H9 (cell line): Measurements from ENCODE around the gene KCNG2. TPM values are rescaled to one million over a fixed set of nuclear protein-coding genes. Genes with fewer than 3 reads are reported as not detected.

Experiments used
- DNase-seq: peaks from one replicate; pipeline ENCODE4 v3.0.0-alpha.2; 2017
- H2AFZ ChIP-seq: one replicate; pipeline ENCODE4 v1.6.1; 2013; ENCODE audit warnings: mild to moderate bottlenecking, low read length, control low read depth, moderate library complexity
- H2AK5ac ChIP-seq: 2 replicates; pipeline ENCODE4 v1.6.1; 2013; ENCODE audit warnings: low read length, control low read depth, mixed read lengths; ENCODE audit not compliant: insufficient read length
- H2BK120ac ChIP-seq: one replicate; pipeline ENCODE4 v1.6.1; 2013; ENCODE audit warnings: low read depth, mild to moderate bottlenecking, low read length, control low read depth, inconsistent platforms; ENCODE audit not compliant: poor library complexity, severe bottlenecking
- H2BK12ac ChIP-seq: 2 replicates; pipeline ENCODE4 v1.6.1; 2013; ENCODE audit warnings: low read length, control low read depth, mixed read lengths, low read depth; ENCODE audit not compliant: insufficient read length
- H2BK15ac ChIP-seq: 2 replicates; pipeline ENCODE4 v1.6.1; 2013; ENCODE audit warnings: low read depth, low read length, control low read depth
- H2BK20ac ChIP-seq: one replicate; pipeline ENCODE4 v1.6.1; 2013; ENCODE audit warnings: low read depth, mild to moderate bottlenecking, low read length, control low read depth, inconsistent platforms; ENCODE audit not compliant: poor library complexity, severe bottlenecking
- H2BK5ac ChIP-seq: 2 replicates; pipeline ENCODE4 v1.6.1; 2013; ENCODE audit warnings: low read length, control low read depth, mixed read lengths; ENCODE audit not compliant: insufficient read length
- H3K14ac ChIP-seq: 2 replicates; pipeline ENCODE4 v1.6.1; 2013; ENCODE audit warnings: low read length, control low read depth; ENCODE audit not compliant: insufficient read depth
- H3K18ac ChIP-seq: 2 replicates; pipeline ENCODE4 v1.6.1; 2013; ENCODE audit warnings: low read depth, mild to moderate bottlenecking, mixed read lengths, low read length, control low read depth; ENCODE audit not compliant: insufficient read length
- H3K23ac ChIP-seq: 2 replicates; pipeline ENCODE4 v1.6.1; 2013; ENCODE audit warnings: low read length, control low read depth, mixed read lengths, low read depth; ENCODE audit not compliant: insufficient read length
- H3K23me2 ChIP-seq: 2 replicates; pipeline ENCODE4 v1.6.1; 2013; ENCODE audit warnings: low read depth, mild to moderate bottlenecking, mixed read lengths, low read length, control low read depth; ENCODE audit not compliant: insufficient read length, poor library complexity, severe bottlenecking
- H3K27ac ChIP-seq: 2 replicates; pipeline ENCODE4 v1.5.1; 2013; ENCODE audit warnings: low read length, control low read depth, mixed read lengths, low read depth; ENCODE audit not compliant: insufficient read length
- H3K27me3 ChIP-seq: 2 replicates; pipeline ENCODE4 v1.6.1; 2013; ENCODE audit warnings: low read length, control low read depth, inconsistent platforms; ENCODE audit not compliant: insufficient read depth
- H3K4ac ChIP-seq: 2 replicates; pipeline ENCODE4 v1.6.1; 2013; ENCODE audit warnings: low read depth, mild to moderate bottlenecking, control low read depth, inconsistent platforms, low read length, moderate library complexity
- H3K4me1 ChIP-seq: 2 replicates; pipeline ENCODE4 v1.6.1; 2013; ENCODE audit warnings: low read length, control low read depth, inconsistent platforms; ENCODE audit not compliant: insufficient read depth
- H3K4me2 ChIP-seq: 2 replicates; pipeline ENCODE4 v1.6.1; 2013; ENCODE audit warnings: low read length, control low read depth, mixed read lengths; ENCODE audit not compliant: insufficient read length, insufficient read depth
- H3K56ac ChIP-seq: 2 replicates; pipeline ENCODE4 v1.6.1; 2013; ENCODE audit warnings: low read depth, mild to moderate bottlenecking, mixed read lengths, low read length, control low read depth; ENCODE audit not compliant: insufficient read length
- H3K79me1 ChIP-seq: 2 replicates; pipeline ENCODE4 v1.6.1; 2013; ENCODE audit warnings: low read depth, mild to moderate bottlenecking, moderate library complexity, low read length, control low read depth, inconsistent platforms; ENCODE audit not compliant: insufficient read depth, poor library complexity, severe bottlenecking
- H3K79me2 ChIP-seq: 2 replicates; pipeline ENCODE4 v1.6.1; 2013; ENCODE audit warnings: low read length, control low read depth, inconsistent platforms; ENCODE audit not compliant: insufficient read depth
- H3K9ac ChIP-seq: 2 replicates; pipeline ENCODE4 v1.6.1; 2013; ENCODE audit warnings: low read length, control low read depth, mixed read lengths; ENCODE audit not compliant: insufficient read length; ENCODE audit errors: extremely low read depth
- H3K9me3 ChIP-seq: one replicate; pipeline ENCODE4 v1.6.1; 2013; ENCODE audit warnings: low read depth, low read length, inconsistent platforms; ENCODE audit not compliant: control insufficient read depth
- H3T11ph ChIP-seq: one replicate; pipeline ENCODE4 v1.6.1; 2013; ENCODE audit warnings: mild to moderate bottlenecking, low read length, control low read depth, inconsistent platforms
- H4K20me1 ChIP-seq: one replicate; pipeline ENCODE4 v1.6.1; 2013; ENCODE audit not compliant: control insufficient read depth, insufficient read length, insufficient read depth
- H4K5ac ChIP-seq: 2 replicates; pipeline ENCODE4 v1.6.1; 2013; ENCODE audit warnings: low read depth, mild to moderate bottlenecking, mixed read lengths, low read length, control low read depth; ENCODE audit not compliant: insufficient read length
- H4K8ac ChIP-seq: replicated peaks from 2 replicates; pipeline ENCODE4 v1.6.1; 2013; ENCODE audit warnings: low read length, control low read depth, mixed read lengths, low read depth; ENCODE audit not compliant: insufficient read length
- H4K91ac ChIP-seq: 2 replicates; pipeline ENCODE4 v1.6.1; 2013; ENCODE audit warnings: low read depth, mild to moderate bottlenecking, moderate library complexity, mixed read lengths, low read length, control low read depth; ENCODE audit not compliant: insufficient read length
- H3K27ac Mint-ChIP-seq, 3 experiments: 2 replicates in 2 of 3; 3 replicates in 1 of 3; pipeline ENCODE4 v1.8.0; 2020 to 2021; ENCODE audit warnings: mixed read lengths in 3 of 3, mild to moderate bottlenecking in 1 of 3, moderate library complexity in 1 of 3
- H3K27me3 Mint-ChIP-seq: 2 replicates; pipeline ENCODE4 v1.8.0; 2021; ENCODE audit warnings: low read depth, mild to moderate bottlenecking, moderate library complexity, mixed read lengths
- H3K36me3 Mint-ChIP-seq, 3 experiments: 2 replicates in 2 of 3; 3 replicates in 1 of 3; pipeline ENCODE4 v1.8.0; 2020 to 2021; ENCODE audit warnings: low read depth in 3 of 3, mixed read lengths in 3 of 3; ENCODE audit not compliant: insufficient read depth in 1 of 3
- H3K4me1 Mint-ChIP-seq, 2 experiments: 2 replicates each; pipeline ENCODE4 v1.8.0; 2020; ENCODE audit warnings: mixed read lengths in 2 of 2
- H3K4me3 Mint-ChIP-seq, 2 experiments: 2 replicates in 1 of 2; 3 replicates in 1 of 2; pipeline ENCODE4 v1.8.0; 2020 to 2021; ENCODE audit warnings: mild to moderate bottlenecking in 2 of 2, mixed read lengths in 2 of 2, moderate library complexity in 1 of 2
- H3K9me3 Mint-ChIP-seq, 2 experiments: 2 replicates in 1 of 2; 3 replicates in 1 of 2; pipeline ENCODE4 v1.8.0; 2020; ENCODE audit warnings: mild to moderate bottlenecking in 2 of 2, mixed read lengths in 2 of 2, moderate library complexity in 1 of 2
- WGBS: extraction: QIAGEN DNeasy Blood & Tissue Kit; methylation state at CpG from one replicate; pipeline ENCODE4 v1.1.7; 2013; ENCODE audit warnings: missing lambda C conversion rate, low lambda C conversion rate, mixed read lengths; ENCODE audit not compliant: insufficient read length; ENCODE audit errors: extremely low coverage; 5-methylcytosine and 5-hydroxymethylcytosine counted together
- total RNA-seq: library from RNA; stranded (reverse); gene quantifications from 2 replicates; pipeline ENCODE4 v1.2.1, GENCODE V29; 2021
- TF ChIP-seq, protein P1 (sequence below): fragments of 200-600 bp; sonication (generic); conservative IDR thresholded peaks from 3 replicates; pipeline ENCODE4 v1.8.0; 2021; ENCODE audit warnings: antibody characterized with exemption, mild to moderate bottlenecking

The KCNG2 gene
- total RNA-seq, 1 experiment from 2014 or later, result 0.15 TPM

DNA sequence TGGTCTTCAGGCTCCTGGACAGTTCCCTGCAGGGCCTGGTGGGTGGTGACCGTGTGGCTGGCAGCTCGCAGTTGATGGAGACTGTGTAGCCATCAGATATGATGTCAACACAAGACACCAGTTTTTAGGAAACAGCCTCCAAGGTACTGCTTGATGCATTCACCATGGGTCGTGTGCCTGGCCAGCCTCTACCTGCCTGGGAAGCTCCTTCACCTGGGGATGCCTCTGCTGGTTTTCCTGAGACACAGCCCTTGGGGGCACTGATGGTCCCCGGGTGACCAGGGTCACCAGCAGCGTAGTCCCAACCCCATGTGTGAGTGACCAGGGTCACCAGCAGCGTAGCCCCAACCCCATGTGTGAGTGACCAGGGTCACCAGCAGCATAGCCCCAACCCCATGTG lies 33.6 kb upstream of the KCNG2 start:
- Histone ChIP-seq H4K20me1 (no peaks in the 10 kb centered on the region), H3K4ac (no peak overlapping the region), H3K27ac (no peak overlapping the region), H3K4me1 (no peaks in the 10 kb centered on the region), H3T11ph (no peak overlapping the region), H3K23ac (no peak overlapping the region), H3K18ac (no peak overlapping the region), H2AFZ (no peak overlapping the region), H3K4me2 (no peak overlapping the region), H3K9me3 (no peaks in the 10 kb centered on the region), H2BK20ac (no peak overlapping the region), H4K91ac (no peak overlapping the region), H3K79me2 (no peaks in the 10 kb centered on the region), H3K79me1 (no peaks in the 10 kb centered on the region), H2BK5ac (no peak overlapping the region), H2BK120ac (no peak overlapping the region), H3K27me3 (no peaks in the 10 kb centered on the region), H3K23me2 (no peaks in the 10 kb centered on the region), H3K9ac (no peak overlapping the region), H4K8ac (no peak overlapping the region), H2BK15ac (no peak overlapping the region), H2BK12ac (no peak overlapping the region), H2AK5ac (no peak overlapping the region), H3K14ac (no peak overlapping the region), H4K5ac (no peak overlapping the region), H3K56ac (no peak overlapping the region)
- H3K4me3 Mint-ChIP-seq, result no peak overlapping the region
- H3K27me3 Mint-ChIP-seq, result peaks cover 31% of the 10 kb centered on the region
- H3K9me3 Mint-ChIP-seq, result peaks cover 28 to 47% of the 10 kb centered on the region in 2 experiments
- no peak for DNase-seq
- no peak overlapping the region for H3K27ac Mint-ChIP-seq
- WGBS, result no CpG with 5 or more reads among the region's 6 CpGs
- H3K36me3 Mint-ChIP-seq, result peaks cover 0 to 2% (median 2%) of the 10 kb centered on the region in 3 experiments; a peak in 3 of 7 replicates
- H3K4me1 Mint-ChIP-seq, result no peaks in the 10 kb centered on the region
- TF ChIP-seq, protein P1, sequence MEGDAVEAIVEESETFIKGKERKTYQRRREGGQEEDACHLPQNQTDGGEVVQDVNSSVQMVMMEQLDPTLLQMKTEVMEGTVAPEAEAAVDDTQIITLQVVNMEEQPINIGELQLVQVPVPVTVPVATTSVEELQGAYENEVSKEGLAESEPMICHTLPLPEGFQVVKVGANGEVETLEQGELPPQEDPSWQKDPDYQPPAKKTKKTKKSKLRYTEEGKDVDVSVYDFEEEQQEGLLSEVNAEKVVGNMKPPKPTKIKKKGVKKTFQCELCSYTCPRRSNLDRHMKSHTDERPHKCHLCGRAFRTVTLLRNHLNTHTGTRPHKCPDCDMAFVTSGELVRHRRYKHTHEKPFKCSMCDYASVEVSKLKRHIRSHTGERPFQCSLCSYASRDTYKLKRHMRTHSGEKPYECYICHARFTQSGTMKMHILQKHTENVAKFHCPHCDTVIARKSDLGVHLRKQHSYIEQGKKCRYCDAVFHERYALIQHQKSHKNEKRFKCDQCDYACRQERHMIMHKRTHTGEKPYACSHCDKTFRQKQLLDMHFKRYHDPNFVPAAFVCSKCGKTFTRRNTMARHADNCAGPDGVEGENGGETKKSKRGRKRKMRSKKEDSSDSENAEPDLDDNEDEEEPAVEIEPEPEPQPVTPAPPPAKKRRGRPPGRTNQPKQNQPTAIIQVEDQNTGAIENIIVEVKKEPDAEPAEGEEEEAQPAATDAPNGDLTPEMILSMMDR, result no peak
